ENCODE results near the gene SLC5A8. TPM values are rescaled to one million over a fixed set of nuclear protein-coding genes. Genes with fewer than 3 reads are reported as not detected.

SLC5A8 gene
- total RNA-seq, 1 donor from 2014 or later: not detected

DNA sequence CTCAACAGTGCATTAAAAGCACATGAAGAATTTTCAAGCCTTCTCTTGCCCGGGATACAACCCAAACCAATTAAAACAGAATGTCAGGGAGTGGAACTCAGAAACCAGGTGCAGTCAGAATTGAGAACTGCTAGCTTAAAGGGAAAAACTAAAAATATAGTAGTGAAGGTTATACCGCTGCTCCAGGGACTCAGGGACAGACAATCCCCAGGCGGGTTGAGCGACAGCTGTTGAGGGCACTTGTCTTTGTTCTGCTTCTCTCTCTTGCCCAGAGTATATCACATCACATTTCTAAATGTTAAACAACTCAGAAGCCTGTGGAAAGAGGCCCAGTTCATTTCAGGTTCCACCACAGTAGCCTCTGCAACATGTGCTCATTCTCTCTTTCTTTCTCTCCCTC is 93.1 kb downstream of the SLC5A8 start:
- H3K27me3 ChIP-seq (ENCODE audit: control insufficient read depth, insufficient read depth, low read length): no peaks in the 10 kb centered on the region
- H3K4me3 ChIP-seq (ENCODE audit: low read depth, low read length): no peak overlapping the region
- H3K36me3 ChIP-seq (ENCODE audit: control insufficient read depth, insufficient read depth, low read length): no peaks in the 10 kb centered on the region
- no peak for DNase-seq (ENCODE audit: low read depth)
- TF ChIP-seq, protein P1, sequence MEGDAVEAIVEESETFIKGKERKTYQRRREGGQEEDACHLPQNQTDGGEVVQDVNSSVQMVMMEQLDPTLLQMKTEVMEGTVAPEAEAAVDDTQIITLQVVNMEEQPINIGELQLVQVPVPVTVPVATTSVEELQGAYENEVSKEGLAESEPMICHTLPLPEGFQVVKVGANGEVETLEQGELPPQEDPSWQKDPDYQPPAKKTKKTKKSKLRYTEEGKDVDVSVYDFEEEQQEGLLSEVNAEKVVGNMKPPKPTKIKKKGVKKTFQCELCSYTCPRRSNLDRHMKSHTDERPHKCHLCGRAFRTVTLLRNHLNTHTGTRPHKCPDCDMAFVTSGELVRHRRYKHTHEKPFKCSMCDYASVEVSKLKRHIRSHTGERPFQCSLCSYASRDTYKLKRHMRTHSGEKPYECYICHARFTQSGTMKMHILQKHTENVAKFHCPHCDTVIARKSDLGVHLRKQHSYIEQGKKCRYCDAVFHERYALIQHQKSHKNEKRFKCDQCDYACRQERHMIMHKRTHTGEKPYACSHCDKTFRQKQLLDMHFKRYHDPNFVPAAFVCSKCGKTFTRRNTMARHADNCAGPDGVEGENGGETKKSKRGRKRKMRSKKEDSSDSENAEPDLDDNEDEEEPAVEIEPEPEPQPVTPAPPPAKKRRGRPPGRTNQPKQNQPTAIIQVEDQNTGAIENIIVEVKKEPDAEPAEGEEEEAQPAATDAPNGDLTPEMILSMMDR (IDR thresholded peaks at IDR 0.05; ENCODE audit: insufficient read depth, low read length, poor library complexity, severe bottlenecking): no peak

DNA sequence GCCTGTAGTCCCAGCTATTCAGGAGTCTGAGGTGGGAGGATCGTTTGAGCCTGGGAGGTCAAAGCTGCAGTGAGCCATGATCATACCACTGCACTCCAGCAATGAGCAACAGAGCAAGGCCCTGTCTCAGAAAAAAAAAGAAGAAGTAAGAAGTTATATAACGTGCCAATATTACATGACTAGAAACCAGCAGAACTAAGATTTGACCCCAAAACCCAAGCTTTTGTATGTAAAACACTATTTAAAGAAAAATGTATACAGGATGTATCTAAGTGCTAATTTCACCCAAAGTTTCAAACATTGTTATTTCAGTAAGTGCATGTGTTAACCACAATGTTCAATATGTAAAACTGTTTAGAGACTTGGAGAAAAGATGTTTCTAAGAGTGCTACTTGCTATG is 94.7 kb downstream of the SLC5A8 start:
- Histone ChIP-seq H3K36me3 (ENCODE audit: control insufficient read depth, insufficient read depth, low read length) (no peaks in the 10 kb centered on the region), H3K27me3 (ENCODE audit: control insufficient read depth, insufficient read depth, low read length) (no peaks in the 10 kb centered on the region), H3K4me3 (ENCODE audit: low read depth, low read length) (no peak overlapping the region)
- no peak for DNase-seq (ENCODE audit: low read depth)
- TF ChIP-seq, protein P1 (IDR thresholded peaks at IDR 0.05; ENCODE audit: insufficient read depth, low read length, poor library complexity, severe bottlenecking): no peak

DNA sequence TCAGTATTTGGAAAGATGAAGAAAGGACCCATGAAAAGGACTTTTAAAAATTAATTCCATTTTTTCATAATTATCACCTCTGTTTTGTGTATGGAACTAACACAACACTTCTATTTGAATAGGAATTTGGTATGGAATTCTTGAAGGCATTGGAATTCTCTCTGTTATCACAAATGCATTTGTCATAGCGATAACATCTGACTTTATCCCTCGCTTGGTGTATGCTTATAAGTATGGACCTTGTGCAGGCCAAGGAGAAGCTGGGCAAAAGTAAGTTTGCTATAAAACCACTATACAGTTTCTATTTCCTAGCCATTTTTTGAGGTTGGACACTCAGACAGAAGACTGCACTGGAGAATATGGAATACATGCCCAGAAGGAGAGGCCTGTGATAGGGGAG is 98.6 kb downstream of the SLC5A8 start:
- TF ChIP-seq, protein P1 (IDR thresholded peaks at IDR 0.05; ENCODE audit: insufficient read depth, low read length, poor library complexity, severe bottlenecking): no peak
- Histone ChIP-seq H3K27me3 (ENCODE audit: control insufficient read depth, insufficient read depth, low read length) (no peaks in the 10 kb centered on the region), H3K36me3 (ENCODE audit: control insufficient read depth, insufficient read depth, low read length) (no peaks in the 10 kb centered on the region), H3K4me3 (ENCODE audit: low read depth, low read length) (no peak overlapping the region)
- DNase-seq (ENCODE audit: low read depth): no peak

DNA sequence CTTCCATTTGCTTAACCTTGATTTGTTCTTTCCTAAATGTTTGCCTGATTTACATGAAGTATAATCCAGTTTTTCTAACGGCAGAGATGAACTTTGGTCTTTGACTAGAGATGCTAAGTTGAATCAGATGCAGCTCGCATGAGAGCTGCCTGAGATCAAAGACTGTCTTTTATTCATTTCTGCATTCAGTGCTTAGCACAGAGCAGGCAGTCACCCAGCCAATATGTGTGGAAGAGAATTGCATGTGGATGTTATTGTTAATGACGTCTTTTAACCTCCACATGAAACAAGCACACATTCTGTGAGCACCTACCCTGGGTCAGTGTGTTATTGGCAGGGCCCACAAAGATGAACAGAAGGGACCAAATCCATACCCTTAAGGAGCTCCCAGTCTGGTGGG is 99.2 kb downstream of the SLC5A8 start:
- H3K4me3 ChIP-seq (ENCODE audit: low read depth, low read length): no peak overlapping the region
- TF ChIP-seq, protein P1 (IDR thresholded peaks at IDR 0.05; ENCODE audit: insufficient read depth, low read length, poor library complexity, severe bottlenecking): no peak
- no peak for DNase-seq (ENCODE audit: low read depth)
- H3K27me3 ChIP-seq (ENCODE audit: control insufficient read depth, insufficient read depth, low read length): no peaks in the 10 kb centered on the region
- H3K36me3 ChIP-seq (ENCODE audit: control insufficient read depth, insufficient read depth, low read length): no peaks in the 10 kb centered on the region

DNA sequence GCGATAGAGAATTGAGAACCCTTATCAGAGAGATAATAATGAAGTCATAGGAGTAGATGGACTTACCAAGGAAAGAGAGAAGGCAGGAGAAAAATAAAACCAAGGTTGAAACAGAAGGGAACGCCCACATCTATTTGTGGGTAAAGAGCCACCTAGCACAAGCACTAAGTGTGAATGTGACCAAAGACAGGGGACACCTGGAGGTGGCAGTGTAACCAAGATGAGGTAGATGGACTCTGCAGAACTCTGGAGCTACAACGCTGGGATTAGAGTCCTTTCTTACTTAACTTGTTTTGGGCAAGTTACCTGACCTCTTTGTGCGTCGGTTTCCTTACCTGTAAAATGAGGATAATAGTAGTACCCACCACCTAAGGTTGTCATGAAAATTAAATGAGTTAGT is 101.9 kb downstream of the SLC5A8 start:
- no peaks in the 10 kb centered on the region for H3K36me3 ChIP-seq (ENCODE audit: control insufficient read depth, insufficient read depth, low read length)
- H3K4me3 ChIP-seq (ENCODE audit: low read depth, low read length): no peak overlapping the region
- no peak for DNase-seq (ENCODE audit: low read depth)
- no peaks in the 10 kb centered on the region for H3K27me3 ChIP-seq (ENCODE audit: control insufficient read depth, insufficient read depth, low read length)
- TF ChIP-seq, protein P1 (IDR thresholded peaks at IDR 0.05; ENCODE audit: insufficient read depth, low read length, poor library complexity, severe bottlenecking): no peak

DNA sequence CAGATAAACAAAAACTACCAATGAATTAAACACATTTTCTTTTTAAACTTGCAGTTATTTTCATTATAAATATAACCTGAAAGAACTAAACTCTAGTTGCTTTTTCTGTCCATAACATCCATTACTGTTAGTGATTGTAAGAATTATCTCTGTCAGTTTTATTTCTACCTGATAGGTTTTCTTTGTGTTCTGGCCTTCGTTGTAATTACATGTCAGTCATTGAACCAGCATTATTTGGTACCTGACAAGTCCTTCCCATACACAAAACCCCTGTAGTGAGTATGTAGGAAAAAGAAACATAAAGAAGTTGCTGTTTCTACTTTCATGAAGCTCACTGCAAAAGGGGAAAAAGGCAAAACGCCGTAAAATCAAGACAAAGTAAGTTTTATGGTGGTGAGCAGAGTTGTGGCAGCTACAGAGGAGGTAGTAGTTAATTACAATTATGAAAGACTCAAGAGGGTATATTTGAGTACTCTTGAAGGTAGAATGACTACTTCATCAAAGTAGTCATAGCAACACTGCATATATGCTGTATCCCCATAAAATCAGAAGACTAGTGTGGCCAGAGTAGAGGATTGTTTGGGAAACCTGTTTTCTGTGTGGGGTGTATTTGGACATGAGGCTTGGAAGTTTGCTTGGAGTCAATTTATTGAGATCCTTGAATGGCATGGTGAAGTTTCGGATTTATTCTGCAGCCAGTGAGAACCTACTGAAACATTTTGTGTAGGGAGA is 102.8 kb downstream of the SLC5A8 start:
- no peaks in the 10 kb centered on the region for H3K36me3 ChIP-seq (ENCODE audit: control insufficient read depth, insufficient read depth, low read length)
- DNase-seq (ENCODE audit: low read depth): no peak
- no peaks in the 10 kb centered on the region for H3K27me3 ChIP-seq (ENCODE audit: control insufficient read depth, insufficient read depth, low read length)
- no peak overlapping the region for H3K4me3 ChIP-seq (ENCODE audit: low read depth, low read length)
- TF ChIP-seq, protein P1 (IDR thresholded peaks at IDR 0.05; ENCODE audit: insufficient read depth, low read length, poor library complexity, severe bottlenecking): no peak
